Calu3 (cell line): ENCODE data around the gene ALDH9A1. TPM values are rescaled to one million over a fixed set of nuclear protein-coding genes. Genes with fewer than 3 reads are reported as not detected.
A peak's percentile ranks its signal among the peaks of the same experiment; 100 is the strongest.

Experiments
- BruUV-seq: library from RNA; stranded (reverse); fragments of 400-500 nt; replicated peaks from 2 replicates; lab custom pipeline; 2021; lab: Mats Ljungman, UMichigan
- CTCF ChIA-PET: fragments of 300-600 bp; sonication (Branson Sonifier 250); formaldehyde crosslinking; loops from one replicate; lab custom pipeline; 2022; ENCODE audit warnings: antibody characterized with exemption; lab: Charles Lee
- DNase-seq: peaks from one replicate; pipeline ENCODE4 v3.0.0; 2022
- H3K27ac Mint-ChIP-seq: one replicate; pipeline ENCODE4 v1.8.0; 2022; ENCODE audit warnings: mixed read lengths; ENCODE audit not compliant: unreplicated experiment
- H3K27me3 Mint-ChIP-seq: one replicate; pipeline ENCODE4 v1.8.0; 2022; ENCODE audit warnings: mixed read lengths; ENCODE audit not compliant: unreplicated experiment
- H3K36me3 Mint-ChIP-seq: one replicate; pipeline ENCODE4 v1.8.0; 2022; ENCODE audit warnings: mild to moderate bottlenecking, moderate library complexity, mixed read lengths; ENCODE audit not compliant: insufficient read depth, unreplicated experiment
- H3K4me1 Mint-ChIP-seq: one replicate; pipeline ENCODE4 v1.8.0; 2022; ENCODE audit warnings: mild to moderate bottlenecking, low read depth, mixed read lengths; ENCODE audit not compliant: unreplicated experiment
- H3K4me3 Mint-ChIP-seq: one replicate; pipeline ENCODE4 v1.8.0; 2022; ENCODE audit warnings: mild to moderate bottlenecking, low read depth, moderate library complexity, mixed read lengths; ENCODE audit not compliant: unreplicated experiment
- H3K9me3 Mint-ChIP-seq: one replicate; pipeline ENCODE4 v1.8.0; 2022; ENCODE audit warnings: low read depth, mixed read lengths; ENCODE audit not compliant: unreplicated experiment
- intact Hi-C: fragments of 100-400 bp; cut with micrococcal nuclease; formaldehyde crosslinking; loops from one replicate; pipeline ENCODE4 v1.10.0; 2022; ENCODE audit not compliant: unreplicated experiment
- total RNA-seq: library from RNA; stranded (reverse); gene quantifications from 2 replicates; pipeline ENCODE4 v1.2.3, GENCODE V29; 2022
- TF ChIP-seq, protein P1 (sequence below): fragments of 200-600 bp; IDR thresholded peaks from one replicate; pipeline ENCODE4 v1.8.0; 2022; ENCODE audit warnings: antibody characterized with exemption; ENCODE audit not compliant: unreplicated experiment

Gene ALDH9A1
- total RNA-seq, 1 experiment from 2014 or later, result 57.0 TPM

DNA sequence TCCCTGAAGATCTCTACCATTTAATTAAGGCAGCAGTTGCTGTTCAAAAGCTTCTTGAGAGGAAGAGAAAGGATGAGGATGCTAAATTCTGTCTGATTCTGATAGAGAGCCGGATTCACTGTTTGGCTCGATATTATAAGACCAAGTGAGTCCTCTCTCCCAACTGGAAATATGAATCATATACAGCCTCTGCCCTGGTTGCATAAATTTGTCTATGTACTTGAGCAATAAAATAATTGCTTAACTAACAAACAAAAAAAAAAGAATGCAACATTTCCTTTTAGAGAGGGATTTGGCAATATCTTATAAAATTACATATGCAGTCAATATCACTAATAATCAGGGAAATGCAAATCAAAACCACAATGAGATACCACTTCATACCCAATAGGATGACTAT is 26.8 kb downstream of the ALDH9A1 start:
- H3K9me3 Mint-ChIP-seq, result no peaks in the 10 kb centered on the region
- CTCF ChIA-PET, result no interaction called here
- no peaks in the 10 kb centered on the region for H3K27me3 Mint-ChIP-seq
- intact Hi-C loops, result no loop called here
- no peak overlapping the region for H3K27ac Mint-ChIP-seq
- TF ChIP-seq, protein P1, sequence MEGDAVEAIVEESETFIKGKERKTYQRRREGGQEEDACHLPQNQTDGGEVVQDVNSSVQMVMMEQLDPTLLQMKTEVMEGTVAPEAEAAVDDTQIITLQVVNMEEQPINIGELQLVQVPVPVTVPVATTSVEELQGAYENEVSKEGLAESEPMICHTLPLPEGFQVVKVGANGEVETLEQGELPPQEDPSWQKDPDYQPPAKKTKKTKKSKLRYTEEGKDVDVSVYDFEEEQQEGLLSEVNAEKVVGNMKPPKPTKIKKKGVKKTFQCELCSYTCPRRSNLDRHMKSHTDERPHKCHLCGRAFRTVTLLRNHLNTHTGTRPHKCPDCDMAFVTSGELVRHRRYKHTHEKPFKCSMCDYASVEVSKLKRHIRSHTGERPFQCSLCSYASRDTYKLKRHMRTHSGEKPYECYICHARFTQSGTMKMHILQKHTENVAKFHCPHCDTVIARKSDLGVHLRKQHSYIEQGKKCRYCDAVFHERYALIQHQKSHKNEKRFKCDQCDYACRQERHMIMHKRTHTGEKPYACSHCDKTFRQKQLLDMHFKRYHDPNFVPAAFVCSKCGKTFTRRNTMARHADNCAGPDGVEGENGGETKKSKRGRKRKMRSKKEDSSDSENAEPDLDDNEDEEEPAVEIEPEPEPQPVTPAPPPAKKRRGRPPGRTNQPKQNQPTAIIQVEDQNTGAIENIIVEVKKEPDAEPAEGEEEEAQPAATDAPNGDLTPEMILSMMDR, result no peak
- no peak for DNase-seq
- no TSS peak for BruUV-seq
- no peaks in the 10 kb centered on the region for H3K4me1 Mint-ChIP-seq
- H3K4me3 Mint-ChIP-seq, result no peak overlapping the region
- H3K36me3 Mint-ChIP-seq, result no peaks in the 10 kb centered on the region

DNA sequence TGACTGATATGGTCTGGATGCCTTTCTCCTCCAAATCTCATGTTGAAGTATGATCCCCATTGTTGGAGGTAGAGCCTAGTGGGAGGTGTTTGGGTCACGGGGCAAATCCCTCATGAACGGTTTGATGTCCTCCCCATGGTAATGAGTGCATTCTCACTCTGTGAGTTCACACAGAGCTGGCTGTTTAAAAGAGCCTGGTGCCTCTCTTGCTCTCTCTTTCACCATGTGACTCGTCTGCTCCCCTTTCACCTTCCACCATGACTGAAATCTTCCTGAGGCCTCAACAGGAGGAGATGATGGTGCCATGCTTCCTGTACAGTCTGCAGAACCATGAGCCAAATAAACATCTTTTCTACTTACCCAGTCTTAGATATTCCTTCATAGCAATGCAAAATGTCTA is 30.2 kb downstream of the ALDH9A1 start:
- DNase-seq, result no peak
- no TSS peak for BruUV-seq
- H3K4me3 Mint-ChIP-seq, result no peak overlapping the region
- intact Hi-C loops, result no loop called here
- H3K9me3 Mint-ChIP-seq, result no peaks in the 10 kb centered on the region
- H3K27ac Mint-ChIP-seq, result no peak overlapping the region
- CTCF ChIA-PET, result no interaction called here
- no peaks in the 10 kb centered on the region for H3K4me1 Mint-ChIP-seq
- peaks cover 8% of the 10 kb centered on the region for H3K36me3 Mint-ChIP-seq
- H3K27me3 Mint-ChIP-seq, result no peaks in the 10 kb centered on the region
- TF ChIP-seq, protein P1, result no peak

DNA sequence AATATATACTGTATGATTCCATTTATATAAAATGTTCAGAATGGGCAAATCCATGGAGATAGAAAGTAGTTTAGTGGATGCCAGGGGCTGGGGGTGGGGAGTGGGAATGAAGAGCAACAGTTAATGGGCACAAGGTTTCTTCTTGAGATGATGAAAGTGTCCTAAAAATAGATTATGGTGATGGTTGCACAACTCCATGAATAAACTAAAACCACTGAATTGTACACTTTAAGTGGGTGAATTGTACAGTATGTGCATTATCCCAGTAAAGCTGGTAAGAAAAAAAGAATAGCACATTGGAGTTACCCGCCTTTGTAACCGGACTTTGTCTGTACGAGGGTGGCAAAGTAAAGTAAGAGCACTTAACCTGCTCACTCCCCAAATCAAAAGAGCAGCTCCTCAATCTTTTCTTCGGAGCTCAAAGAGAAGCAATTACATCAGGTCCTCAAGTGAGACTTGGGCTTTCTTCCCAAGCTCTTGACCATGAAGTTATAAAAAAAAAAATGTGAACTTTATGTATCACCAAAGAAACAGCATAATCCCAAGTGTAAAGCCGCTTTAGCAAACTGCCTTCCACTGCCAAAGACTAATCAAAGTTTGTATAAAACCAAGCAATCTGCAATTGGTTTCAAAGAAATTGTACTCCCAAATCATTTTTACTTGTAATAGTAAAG is 32.1 kb downstream of the ALDH9A1 start:
- H3K27ac Mint-ChIP-seq, result no peak overlapping the region
- H3K4me1 Mint-ChIP-seq, result no peaks in the 10 kb centered on the region
- BruUV-seq, result no TSS peak
- H3K9me3 Mint-ChIP-seq, result no peaks in the 10 kb centered on the region
- H3K36me3 Mint-ChIP-seq, result peaks cover 21% of the 10 kb centered on the region
- DNase-seq, result no peak
- H3K27me3 Mint-ChIP-seq, result no peaks in the 10 kb centered on the region
- no peak overlapping the region for H3K4me3 Mint-ChIP-seq
- CTCF ChIA-PET, result no interaction called here
- TF ChIP-seq, protein P1, result no peak
- intact Hi-C loops, result no loop called here

DNA sequence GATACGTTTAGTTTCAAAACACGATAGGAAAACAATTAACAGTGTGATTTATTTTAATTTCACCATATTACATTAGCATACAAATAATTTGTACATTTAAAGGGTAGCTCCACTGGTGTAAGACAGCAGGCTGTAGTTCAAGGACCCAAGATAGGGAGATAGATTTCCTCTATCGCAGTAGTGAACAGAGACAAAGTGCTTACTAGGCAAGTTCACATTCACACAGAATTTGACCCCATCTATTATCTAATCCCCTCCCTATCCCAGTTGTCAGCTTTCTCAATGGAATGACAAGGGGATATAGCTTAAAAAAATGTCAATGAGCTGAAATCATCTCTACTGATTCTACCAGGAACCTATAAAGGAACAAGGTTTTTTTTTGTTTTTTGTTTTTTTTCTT is 36.2 kb downstream of the ALDH9A1 start:
- Mint-ChIP-seq H3K27me3 (no peaks in the 10 kb centered on the region), H3K27ac (no peak overlapping the region), H3K36me3 (peaks cover 27% of the 10 kb centered on the region), H3K4me1 (no peaks in the 10 kb centered on the region), H3K4me3 (no peak overlapping the region), H3K9me3 (no peaks in the 10 kb centered on the region)
- intact Hi-C loops, result no loop called here
- CTCF ChIA-PET, result interaction anchor here (1.7 kb wide), 1 partner anchor 9 kb away, joined by 3 read pairs; no protein-coding TSS in a partner anchor
- DNase-seq, result no peak
- TF ChIP-seq, protein P1, result no peak
- BruUV-seq, result TSS peak; percentile 78
